GM21390 (cell line): ENCODE data around the gene ZNF490.
A peak's percentile ranks its signal among the peaks of the same experiment; 100 is the strongest.
"Not testable (repeated sequence)": the region's sequence is repeated elsewhere in the genome, so short reads cannot be mapped to it uniquely, and the experiment has no call there.

ENCODE experiments used
- ATAC-seq: cut with Tn5 transposase; IDR thresholded peaks from one replicate; pipeline ENCODE4 v1.9.1; 2021; ENCODE audit not compliant: unreplicated experiment

ZNF490 gene

GRCh38 chr19:12610540-12611360 is at the start of gene ZNF490, which contains the start of gene ZNF791:
ZNF490 (minus strand) TSS chr19:12610813; CDS start chr19:12610680, 133 bp downstream.
ZNF791 (plus strand) TSS chr19:12610920; CDS start chr19:12611080, 160 bp downstream.
- ATAC-seq: peak; percentile 79

- ATAC-seq: no peak
Measured at GRCh38 chr19:12657966-12658365, 47.4 kb upstream of the ZNF490 start.

- no peak for ATAC-seq
Measured at GRCh38 chr19:12656899-12657571, 46.4 kb upstream of the ZNF490 start.

DNA sequence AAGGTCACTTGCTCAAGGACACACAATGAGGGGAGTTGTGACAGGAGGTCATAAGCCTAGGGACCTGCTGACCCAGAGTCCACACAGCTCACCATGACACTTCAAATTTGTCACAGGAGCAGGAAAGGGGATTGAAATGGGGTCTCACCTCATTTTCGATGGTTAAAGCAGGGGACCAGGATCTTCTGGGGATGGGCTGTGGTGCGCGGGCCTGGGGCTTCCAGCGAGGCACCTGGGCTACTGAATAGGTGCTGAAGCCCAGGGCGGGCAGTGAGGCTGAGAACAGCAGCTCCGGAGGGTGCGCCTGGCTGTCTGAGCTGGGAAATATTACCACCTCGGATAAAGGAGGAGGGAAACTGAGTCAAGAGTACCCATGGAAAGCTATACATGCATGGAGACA is 44.9 kb upstream of the ZNF490 start:
- no peak for ATAC-seq

DNA sequence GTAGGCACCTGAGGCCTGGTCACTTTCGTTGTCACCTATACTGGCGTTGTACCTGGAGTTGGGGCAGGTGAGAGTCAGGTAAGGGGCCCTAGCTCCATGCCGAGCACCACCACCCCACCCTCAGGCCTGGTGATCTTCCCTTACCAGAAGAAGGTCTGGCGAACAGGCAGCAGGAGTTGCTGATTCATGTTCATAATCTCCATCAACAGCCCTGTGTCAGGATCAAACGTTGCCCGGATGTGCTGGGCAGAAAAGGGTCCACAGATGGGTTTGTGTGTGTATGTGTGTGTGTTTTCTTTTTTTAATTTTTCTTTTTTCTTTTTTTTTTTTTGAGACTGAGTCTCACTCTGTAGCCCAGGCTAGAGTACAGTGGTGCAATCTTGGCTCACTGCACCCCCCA is 41.6 kb upstream of the ZNF490 start:
- no peak for ATAC-seq

GRCh38 chr19:12649941-12650340 is 39.3 kb upstream of the ZNF490 start:
- ATAC-seq: no peak

DNA sequence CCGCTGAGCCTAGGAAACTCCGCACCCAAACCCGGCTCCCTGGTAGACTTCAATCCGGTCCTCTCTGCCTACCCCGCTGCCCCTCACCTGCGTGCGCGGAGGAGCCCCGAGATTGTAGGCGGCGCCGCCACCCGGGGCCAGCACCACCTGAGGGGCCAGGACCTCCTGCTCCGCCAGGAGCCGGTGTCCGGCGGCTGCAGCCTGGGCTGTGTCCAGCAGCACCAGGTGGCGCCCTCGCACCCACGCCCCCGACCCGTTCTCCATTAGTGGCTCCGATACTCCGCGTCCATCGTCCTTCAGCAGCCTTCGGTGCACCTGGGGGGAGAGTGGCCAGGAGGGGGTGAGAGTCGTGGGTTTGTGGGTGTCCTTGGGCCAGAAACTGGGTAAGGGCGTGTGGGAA is 37.5 kb upstream of the ZNF490 start:
- ATAC-seq: no peak

DNA sequence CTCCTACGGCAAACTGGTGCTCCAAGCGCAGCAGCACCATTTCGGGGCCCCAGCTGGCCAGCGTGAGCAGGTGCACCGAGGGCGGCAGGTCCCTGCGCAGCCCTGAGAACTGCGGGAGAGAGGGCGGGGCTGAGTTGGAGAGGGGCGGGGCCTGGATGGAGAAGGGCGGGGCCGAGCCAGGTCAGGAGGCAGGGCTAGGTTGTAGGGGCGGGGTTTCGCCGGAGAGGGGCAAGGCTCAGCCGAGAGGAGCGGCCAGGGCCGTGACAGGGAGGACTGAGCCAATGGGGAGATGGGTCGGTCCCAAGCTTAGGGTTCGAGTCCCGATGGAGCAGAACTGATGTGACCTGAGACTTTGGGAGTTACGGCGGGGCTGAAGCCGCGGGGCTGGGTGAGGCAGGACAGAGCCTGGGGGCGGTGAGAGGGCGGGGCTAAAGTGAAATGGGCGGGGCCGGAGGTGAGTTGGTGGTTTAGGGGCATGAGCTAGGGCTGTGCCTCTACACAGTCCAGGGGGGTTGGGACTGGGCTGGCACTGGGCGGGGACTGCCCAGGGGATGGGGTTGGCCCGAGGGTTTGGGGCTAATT is 37.0 kb upstream of the ZNF490 start:
- ATAC-seq: no peak

- ATAC-seq: no peak
Measured at GRCh38 chr19:12647047-12647446, 36.4 kb upstream of the ZNF490 start.

DNA sequence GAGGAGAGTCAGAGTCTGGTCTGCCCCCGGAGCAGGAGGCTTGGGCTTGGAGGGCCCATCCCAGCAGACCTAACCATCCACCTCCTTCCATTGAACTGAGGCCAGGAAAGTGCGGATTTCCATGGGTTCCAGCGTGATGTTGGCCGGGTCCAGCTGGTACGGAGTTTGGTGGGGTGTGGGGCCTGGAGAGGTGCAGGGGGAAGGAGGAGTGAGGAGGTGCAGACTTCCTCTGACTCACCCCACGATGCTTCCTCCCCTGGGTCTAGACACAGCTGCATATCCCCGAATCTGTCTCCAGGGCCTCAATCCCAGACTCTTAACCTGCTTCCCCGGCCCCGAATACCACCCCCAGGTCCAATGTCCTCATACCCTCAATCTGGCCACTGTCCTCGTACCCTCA is 35.9 kb upstream of the ZNF490 start:
- no peak for ATAC-seq

GRCh38 chr19:12643716-12644115 is 33.1 kb upstream of the ZNF490 start:
- ATAC-seq: not testable (repeated sequence)

DNA sequence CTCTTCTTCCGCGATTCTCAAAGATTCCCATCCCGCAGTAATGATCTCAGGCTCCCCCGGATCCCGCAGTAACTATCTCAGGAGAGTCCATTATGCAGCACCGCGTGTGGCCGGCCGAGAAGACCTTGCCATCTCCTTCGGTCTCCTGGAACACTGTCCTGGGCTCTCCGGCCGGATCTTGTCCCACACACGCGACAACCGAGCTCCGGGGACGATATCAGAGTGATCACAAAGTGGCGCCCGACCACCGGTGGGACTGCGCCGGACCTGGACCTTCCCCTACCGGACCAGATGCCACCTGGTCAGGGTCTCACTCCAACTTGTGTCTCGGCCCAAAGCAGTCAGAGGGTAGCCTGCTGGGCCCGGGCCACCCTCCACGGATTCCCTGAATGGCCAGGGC is 31.9 kb upstream of the ZNF490 start:
- ATAC-seq: no peak

- ATAC-seq: no peak
Measured at GRCh38 chr19:12641456-12641855, 30.8 kb upstream of the ZNF490 start.

DNA sequence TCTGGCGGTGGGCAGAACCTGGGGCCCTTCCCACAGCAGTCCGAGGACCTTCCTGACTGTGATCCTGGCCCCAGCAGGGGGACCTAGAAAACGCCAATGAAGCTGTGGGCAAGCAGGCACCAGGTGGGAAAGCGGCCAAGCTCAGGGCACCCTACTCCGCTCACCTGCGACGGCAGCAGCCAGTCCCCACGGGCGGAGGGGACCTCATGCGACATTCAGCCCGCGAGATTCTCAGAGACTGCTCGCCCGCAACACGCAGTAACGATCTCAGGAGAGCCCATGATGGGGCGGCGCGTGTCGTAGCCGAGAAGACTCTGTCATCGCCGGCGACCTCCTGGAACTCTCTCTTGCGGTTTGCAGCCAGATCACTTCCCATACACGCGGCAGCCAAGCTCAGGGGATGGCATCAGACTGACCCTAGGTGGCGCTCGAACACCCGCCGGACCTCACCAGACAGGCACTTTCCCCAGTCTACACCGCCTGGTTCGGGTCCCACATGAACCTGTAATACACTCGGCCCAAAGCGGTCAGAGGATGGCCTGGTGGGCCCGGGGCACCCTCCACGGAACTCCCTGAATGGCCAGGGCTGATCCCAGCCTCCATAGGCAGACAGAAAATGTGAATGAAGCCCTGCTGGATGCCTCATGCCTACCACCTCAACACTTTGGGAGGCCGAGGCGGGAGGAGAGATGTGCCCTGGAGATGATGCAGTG is 29.4 kb upstream of the ZNF490 start:
- ATAC-seq: peak; percentile 60

- no peak for ATAC-seq
Measured at GRCh38 chr19:12638611-12639182, 28.1 kb upstream of the ZNF490 start.

DNA sequence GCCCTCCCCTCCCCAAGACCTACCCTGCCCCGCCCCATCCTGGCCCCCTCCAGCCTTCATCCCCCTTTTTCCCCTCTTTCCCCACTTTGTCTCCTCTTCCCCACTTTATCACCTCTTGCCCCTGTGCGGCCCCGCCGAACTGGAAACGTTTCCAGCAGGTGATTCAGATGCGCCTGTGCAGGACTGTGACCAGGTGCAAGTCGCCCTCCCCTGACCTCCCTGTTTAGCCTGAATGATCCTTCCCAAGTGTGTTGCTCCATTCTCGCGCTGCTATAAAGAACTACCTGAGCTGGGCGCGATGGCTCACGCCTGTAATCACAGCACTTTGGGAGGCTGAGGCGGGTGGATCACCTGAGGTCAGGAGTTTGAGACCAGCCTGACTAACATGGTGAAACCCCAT is 26.0 kb upstream of the ZNF490 start:
- no peak for ATAC-seq

- no peak for ATAC-seq
Measured at GRCh38 chr19:12629215-12629614, 18.6 kb upstream of the ZNF490 start.

DNA sequence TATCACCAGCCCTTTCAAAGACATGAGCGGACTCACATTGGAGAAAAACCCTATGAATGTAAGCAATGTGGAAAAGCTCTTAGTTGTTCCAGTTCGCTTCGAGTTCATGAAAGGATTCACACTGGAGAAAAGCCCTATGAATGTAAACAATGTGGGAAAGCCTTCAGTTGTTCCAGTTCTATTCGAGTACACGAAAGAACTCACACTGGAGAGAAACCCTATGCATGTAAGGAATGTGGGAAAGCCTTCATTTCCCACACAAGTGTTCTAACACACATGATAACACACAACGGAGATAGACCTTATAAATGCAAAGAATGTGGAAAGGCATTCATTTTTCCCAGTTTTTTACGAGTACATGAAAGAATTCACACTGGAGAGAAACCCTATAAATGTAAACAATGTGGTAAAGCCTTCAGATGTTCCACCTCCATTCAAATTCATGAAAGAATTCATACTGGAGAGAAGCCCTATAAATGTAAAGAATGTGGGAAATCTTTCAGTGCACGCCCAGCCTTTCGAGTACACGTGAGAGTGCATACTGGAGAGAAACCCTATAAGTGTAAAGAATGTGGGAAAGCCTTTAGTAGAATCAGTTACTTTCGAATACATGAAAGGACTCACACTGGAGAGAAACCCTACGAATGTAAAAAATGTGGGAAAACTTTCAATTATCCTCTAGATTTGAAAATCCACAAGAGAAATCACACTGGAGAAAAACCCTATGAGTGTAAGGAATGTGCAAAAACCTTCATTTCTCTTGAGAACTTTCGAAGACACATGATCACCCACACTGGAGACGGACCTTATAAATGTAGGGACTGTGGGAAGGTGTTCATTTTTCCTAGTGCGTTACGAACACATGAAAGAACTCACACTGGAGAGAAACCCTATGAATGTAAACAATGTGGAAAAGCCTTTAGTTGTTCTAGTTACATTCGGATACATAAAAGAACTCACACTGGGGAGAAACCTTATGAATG is 17.7 kb upstream of the ZNF490 start:
- no peak for ATAC-seq

- no peak for ATAC-seq
Measured at GRCh38 chr19:12626958-12627357, 16.3 kb upstream of the ZNF490 start.
